ENCODE results near the gene RMND5B.

DNA sequence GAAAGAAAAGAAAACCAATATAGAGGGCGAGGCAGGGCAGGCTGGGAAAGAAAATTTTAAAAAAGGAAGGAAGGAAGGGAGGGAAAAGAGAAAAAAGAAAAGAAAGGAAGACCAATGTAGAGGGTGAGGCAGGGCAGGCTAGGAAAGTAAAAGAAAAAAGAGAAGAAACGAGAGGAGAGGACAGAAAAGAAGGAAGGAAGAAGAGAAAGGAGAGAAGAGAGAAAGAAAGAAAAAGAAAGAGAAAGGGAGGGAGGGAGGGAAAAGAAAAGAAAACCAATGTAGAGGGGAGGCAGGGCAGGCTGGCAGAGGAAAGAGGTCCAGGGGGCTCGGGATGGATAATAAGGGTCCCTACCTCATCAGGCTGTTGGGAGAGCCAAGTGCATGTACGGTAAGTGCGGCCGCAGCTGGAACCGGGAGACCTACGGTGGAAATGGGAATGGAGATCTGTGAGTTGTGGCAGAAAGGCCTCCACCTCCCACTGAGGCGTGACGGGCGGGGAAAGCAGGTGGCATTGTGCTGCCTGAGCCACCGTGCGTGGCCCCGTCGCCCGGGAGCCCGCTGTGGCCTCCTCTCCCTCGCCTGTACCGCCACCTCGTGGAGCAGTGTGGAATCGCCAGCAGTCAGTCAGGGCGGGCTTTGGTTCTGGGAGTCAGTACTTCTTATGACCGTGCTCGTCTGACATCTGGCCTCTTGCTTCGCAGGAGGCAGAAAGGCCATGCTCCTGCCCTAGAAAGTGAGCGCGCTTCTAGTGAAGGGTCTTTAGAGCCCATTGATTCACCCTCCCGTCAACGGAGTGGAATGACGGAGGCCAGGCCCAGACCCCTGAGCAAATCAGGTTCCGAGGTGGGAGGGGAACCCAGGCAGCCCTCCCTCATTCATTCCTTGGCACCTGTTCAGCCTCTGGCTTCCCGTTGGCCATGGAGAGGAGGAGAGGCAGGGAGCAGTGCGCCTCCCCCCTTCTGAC lies 33.2 kb downstream of the RMND5B start:
- TF ChIP-seq, protein P1, sequence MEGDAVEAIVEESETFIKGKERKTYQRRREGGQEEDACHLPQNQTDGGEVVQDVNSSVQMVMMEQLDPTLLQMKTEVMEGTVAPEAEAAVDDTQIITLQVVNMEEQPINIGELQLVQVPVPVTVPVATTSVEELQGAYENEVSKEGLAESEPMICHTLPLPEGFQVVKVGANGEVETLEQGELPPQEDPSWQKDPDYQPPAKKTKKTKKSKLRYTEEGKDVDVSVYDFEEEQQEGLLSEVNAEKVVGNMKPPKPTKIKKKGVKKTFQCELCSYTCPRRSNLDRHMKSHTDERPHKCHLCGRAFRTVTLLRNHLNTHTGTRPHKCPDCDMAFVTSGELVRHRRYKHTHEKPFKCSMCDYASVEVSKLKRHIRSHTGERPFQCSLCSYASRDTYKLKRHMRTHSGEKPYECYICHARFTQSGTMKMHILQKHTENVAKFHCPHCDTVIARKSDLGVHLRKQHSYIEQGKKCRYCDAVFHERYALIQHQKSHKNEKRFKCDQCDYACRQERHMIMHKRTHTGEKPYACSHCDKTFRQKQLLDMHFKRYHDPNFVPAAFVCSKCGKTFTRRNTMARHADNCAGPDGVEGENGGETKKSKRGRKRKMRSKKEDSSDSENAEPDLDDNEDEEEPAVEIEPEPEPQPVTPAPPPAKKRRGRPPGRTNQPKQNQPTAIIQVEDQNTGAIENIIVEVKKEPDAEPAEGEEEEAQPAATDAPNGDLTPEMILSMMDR (IDR thresholded peaks at IDR 0.05), result peak; percentile 96 to 99 (median 99)
- no peak for TF ChIP-seq POLR2A (IDR thresholded peaks at IDR 0.05)
- TF ChIP-seq POLR2AphosphoS5 (IDR thresholded peaks at IDR 0.05), result no peak
- TF ChIP-seq EP300 (IDR thresholded peaks at IDR 0.05; ENCODE audit: low read depth), result no peak
